HL-60 (cell line): ENCODE measurements around the gene IQGAP2.

Experiments
- DNase-seq, 2 experiments: peaks; one replicate each; pipeline ENCODE4 v3.0.0-alpha.2; 2010 to 2020; ENCODE audit warnings: low read depth in 1 of 2, low spot score in 1 of 2
- H3K27ac ChIP-seq: fragments of 250-450 bp; sonication (Bioruptor Pico); replicated peaks from 2 replicates; pipeline ENCODE4 v1.5.1; 2020; ENCODE audit warnings: mild to moderate bottlenecking, moderate library complexity
- H3K27me3 ChIP-seq: fragments of 250-450 bp; sonication (Bioruptor Pico); 2 replicates; pipeline ENCODE4 v1.5.1; 2021; ENCODE audit warnings: mild to moderate bottlenecking, moderate library complexity; ENCODE audit not compliant: insufficient read depth, poor library complexity, severe bottlenecking
- H3K4me3 ChIP-seq: replicated peaks from 2 replicates; pipeline ENCODE4 v1.5.1; 2011; ENCODE audit warnings: mild to moderate bottlenecking, control low read depth, low read length; ENCODE audit not compliant: insufficient read depth
- CTCF ChIP-seq: IDR thresholded peaks from one replicate; pipeline ENCODE4 v1.5.1; 2011; ENCODE audit warnings: low read length, control low read depth, inconsistent platforms; ENCODE audit not compliant: insufficient read depth
- GABPA ChIP-seq: IDR thresholded peaks from 2 replicates; pipeline ENCODE4 v1.6.1; 2012; ENCODE audit warnings: low read depth
- POLR2AphosphoS5 ChIP-seq: IDR thresholded peaks from 2 replicates; pipeline ENCODE4 v1.6.1; 2012; ENCODE audit warnings: low read depth
- REST ChIP-seq: IDR thresholded peaks from 2 replicates; pipeline ENCODE4 v1.6.1; 2012; ENCODE audit warnings: low read depth; ENCODE audit not compliant: insufficient replicate concordance
- SPI1 ChIP-seq: IDR thresholded peaks from 2 replicates; pipeline ENCODE4 v1.6.1; 2012; ENCODE audit warnings: low read depth, mild to moderate bottlenecking, borderline replicate concordance

IQGAP2 gene

GRCh38 chr5:76479973-76480667, 77.0 kb downstream of the IQGAP2 start:
- TF ChIP-seq CTCF: no peak
- TF ChIP-seq GABPA: no peak
- TF ChIP-seq POLR2AphosphoS5: no peak
- no peak for TF ChIP-seq SPI1
- TF ChIP-seq REST: no peak
- Histone ChIP-seq H3K27ac (no peak overlapping the region), H3K27me3 (no peaks in the 10 kb centered on the region), H3K4me3 (no peak overlapping the region)
- peak in 1 of 2 experiments; percentile 2 for DNase-seq

- Histone ChIP-seq H3K27me3 (no peaks in the 10 kb centered on the region), H3K4me3 (no peak overlapping the region), H3K27ac (no peak overlapping the region)
- no peak for TF ChIP-seq GABPA
- no peak for TF ChIP-seq SPI1
- TF ChIP-seq POLR2AphosphoS5: no peak
- TF ChIP-seq REST: no peak
- TF ChIP-seq CTCF: no peak
- DNase-seq: no peak
Observed at GRCh38 chr5:76482984-76483383, 79.9 kb downstream of the IQGAP2 start.

GRCh38 chr5:76483433-76483832, 80.3 kb downstream of the IQGAP2 start:
- no peak for TF ChIP-seq REST
- TF ChIP-seq SPI1: no peak
- TF ChIP-seq GABPA: no peak
- TF ChIP-seq CTCF: no peak
- Histone ChIP-seq H3K27ac (no peak overlapping the region), H3K4me3 (no peak overlapping the region), H3K27me3 (no peaks in the 10 kb centered on the region)
- DNase-seq: no peak
